ENCODE measurements around the gene NRXN3. TPM values are rescaled to one million over a fixed set of nuclear protein-coding genes. Genes with fewer than 3 reads are reported as not detected.

Gene NRXN3
- total RNA-seq, 6 experiments from 2014 or later, result 0.07 to 0.28 (median 0.11) TPM; not detected in 2

GRCh38 chr14:78308079-78308478, 137.9 kb downstream of the NRXN3 start:
- no peaks in the 10 kb centered on the region for H3K4me1 Mint-ChIP-seq (ENCODE audit: low read depth)
- H3K36me3 Mint-ChIP-seq (ENCODE audit: low read depth), result no peaks in the 10 kb centered on the region
- no peak overlapping the region for H3K4me3 Mint-ChIP-seq
- no peak for TF ChIP-seq CTCF (IDR thresholded peaks at IDR 0.05)
- peaks cover 2% of the 10 kb centered on the region; the same call in 1 of the 2 replicates for H3K27me3 Mint-ChIP-seq (ENCODE audit: insufficient read depth)
- peaks cover 21% of the 10 kb centered on the region for H3K9me3 Mint-ChIP-seq
- H3K27ac Mint-ChIP-seq, result no peak overlapping the region
- no peak for DNase-seq

GRCh38 chr14:78310272-78310671, 140.1 kb downstream of the NRXN3 start:
- no peak overlapping the region for H3K4me3 Mint-ChIP-seq
- no peaks in the 10 kb centered on the region for H3K4me1 Mint-ChIP-seq (ENCODE audit: low read depth)
- DNase-seq, result no peak

GRCh38 chr14:78313499-78313898, 143.3 kb downstream of the NRXN3 start:
- no peaks in the 10 kb centered on the region for H3K4me1 Mint-ChIP-seq (ENCODE audit: low read depth)
- H3K27ac Mint-ChIP-seq, result no peak overlapping the region
- H3K27me3 Mint-ChIP-seq (ENCODE audit: insufficient read depth), result peaks cover 2% of the 10 kb centered on the region; the same call in 1 of the 2 replicates
- TF ChIP-seq CTCF (IDR thresholded peaks at IDR 0.05), result no peak
- H3K4me3 Mint-ChIP-seq, result no peak overlapping the region
- DNase-seq, result no peak
- H3K9me3 Mint-ChIP-seq, result peaks cover 8% of the 10 kb centered on the region
- no peaks in the 10 kb centered on the region for H3K36me3 Mint-ChIP-seq (ENCODE audit: low read depth)

More at GRCh38 chr14:78310272-78310671, 140.1 kb downstream of the NRXN3 start:
- H3K36me3 Mint-ChIP-seq (ENCODE audit: low read depth), result no peaks in the 10 kb centered on the region
- H3K9me3 Mint-ChIP-seq, result peaks cover 5% of the 10 kb centered on the region
- H3K27me3 Mint-ChIP-seq (ENCODE audit: insufficient read depth), result peaks cover 2% of the 10 kb centered on the region; the same call in 1 of the 2 replicates
- no peak for TF ChIP-seq CTCF (IDR thresholded peaks at IDR 0.05)
- H3K27ac Mint-ChIP-seq, result no peak overlapping the region

- H3K27ac Mint-ChIP-seq, result no peak overlapping the region
- peaks cover 8% of the 10 kb centered on the region for H3K9me3 Mint-ChIP-seq
- H3K27me3 Mint-ChIP-seq (ENCODE audit: insufficient read depth), result no peaks in the 10 kb centered on the region; the same call in 1 of the 2 replicates
- no peaks in the 10 kb centered on the region for H3K4me1 Mint-ChIP-seq (ENCODE audit: low read depth)
- no peak for DNase-seq
- H3K36me3 Mint-ChIP-seq (ENCODE audit: low read depth), result no peaks in the 10 kb centered on the region
- no peak for TF ChIP-seq CTCF (IDR thresholded peaks at IDR 0.05)
- no peak overlapping the region for H3K4me3 Mint-ChIP-seq
Measured at GRCh38 chr14:78314484-78314883, 144.3 kb downstream of the NRXN3 start.

- Mint-ChIP-seq H3K36me3 (ENCODE audit: low read depth) (no peaks in the 10 kb centered on the region; the same call in 1 of the 2 replicates), H3K27ac (no peak overlapping the region), H3K4me1 (ENCODE audit: low read depth) (no peaks in the 10 kb centered on the region), H3K9me3 (peaks cover 17% of the 10 kb centered on the region), H3K4me3 (no peak overlapping the region), H3K27me3 (ENCODE audit: insufficient read depth) (no peaks in the 10 kb centered on the region; the same call in 1 of the 2 replicates)
- no peak for DNase-seq
- no peak for TF ChIP-seq CTCF (IDR thresholded peaks at IDR 0.05)
Measured at GRCh38 chr14:78316052-78316451, 145.9 kb downstream of the NRXN3 start.

GRCh38 chr14:78316786-78317185, 146.6 kb downstream of the NRXN3 start:
- no peak for DNase-seq
- no peak overlapping the region for H3K4me3 Mint-ChIP-seq
- no peaks in the 10 kb centered on the region for H3K4me1 Mint-ChIP-seq (ENCODE audit: low read depth)
- H3K27me3 Mint-ChIP-seq (ENCODE audit: insufficient read depth), result no peaks in the 10 kb centered on the region; the same call in 1 of the 2 replicates
- no peak for TF ChIP-seq CTCF (IDR thresholded peaks at IDR 0.05)
- no peaks in the 10 kb centered on the region; the same call in 1 of the 2 replicates for H3K36me3 Mint-ChIP-seq (ENCODE audit: low read depth)
- peaks cover 23% of the 10 kb centered on the region for H3K9me3 Mint-ChIP-seq
- H3K27ac Mint-ChIP-seq, result no peak overlapping the region
